Astrocyte of the spinal cord (primary cell): Measurements from ENCODE around the gene TMEM39A.

Source experiments
- DNase-seq: peaks from one replicate; pipeline ENCODE4 v3.0.0; 2011; ENCODE audit warnings: low read depth, low spot score
- H3K4me3 ChIP-seq: 2 replicates; pipeline ENCODE4 v1.5.1; 2011; ENCODE audit warnings: low read depth, mild to moderate bottlenecking, low read length, moderate library complexity
- in situ Hi-C: cut with HindIII; loops from 2 replicates; pipeline ENCODE4 v1.10.0; 2017; ENCODE audit warnings: low sequenced_read_pairs
- TF ChIP-seq, protein P1 (sequence below): IDR thresholded peaks from 2 replicates; pipeline ENCODE4 v1.5.1; 2012; ENCODE audit warnings: low read depth, mild to moderate bottlenecking, low read length, inconsistent platforms

Gene TMEM39A

GRCh38 chr3:119468041-119468440 lies 4.6 kb upstream of the TMEM39A start:
- DNase-seq: no peak
- TF ChIP-seq, protein P1, sequence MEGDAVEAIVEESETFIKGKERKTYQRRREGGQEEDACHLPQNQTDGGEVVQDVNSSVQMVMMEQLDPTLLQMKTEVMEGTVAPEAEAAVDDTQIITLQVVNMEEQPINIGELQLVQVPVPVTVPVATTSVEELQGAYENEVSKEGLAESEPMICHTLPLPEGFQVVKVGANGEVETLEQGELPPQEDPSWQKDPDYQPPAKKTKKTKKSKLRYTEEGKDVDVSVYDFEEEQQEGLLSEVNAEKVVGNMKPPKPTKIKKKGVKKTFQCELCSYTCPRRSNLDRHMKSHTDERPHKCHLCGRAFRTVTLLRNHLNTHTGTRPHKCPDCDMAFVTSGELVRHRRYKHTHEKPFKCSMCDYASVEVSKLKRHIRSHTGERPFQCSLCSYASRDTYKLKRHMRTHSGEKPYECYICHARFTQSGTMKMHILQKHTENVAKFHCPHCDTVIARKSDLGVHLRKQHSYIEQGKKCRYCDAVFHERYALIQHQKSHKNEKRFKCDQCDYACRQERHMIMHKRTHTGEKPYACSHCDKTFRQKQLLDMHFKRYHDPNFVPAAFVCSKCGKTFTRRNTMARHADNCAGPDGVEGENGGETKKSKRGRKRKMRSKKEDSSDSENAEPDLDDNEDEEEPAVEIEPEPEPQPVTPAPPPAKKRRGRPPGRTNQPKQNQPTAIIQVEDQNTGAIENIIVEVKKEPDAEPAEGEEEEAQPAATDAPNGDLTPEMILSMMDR: no peak
- in situ Hi-C loops: no loop called here
- H3K4me3 ChIP-seq: no peak overlapping the region

- DNase-seq: no peak
- H3K4me3 ChIP-seq: no peak overlapping the region
- in situ Hi-C loops: no loop called here
- TF ChIP-seq, protein P1: no peak
Measured at GRCh38 chr3:119457246-119457645, 6.2 kb downstream of the TMEM39A start.

DNA sequence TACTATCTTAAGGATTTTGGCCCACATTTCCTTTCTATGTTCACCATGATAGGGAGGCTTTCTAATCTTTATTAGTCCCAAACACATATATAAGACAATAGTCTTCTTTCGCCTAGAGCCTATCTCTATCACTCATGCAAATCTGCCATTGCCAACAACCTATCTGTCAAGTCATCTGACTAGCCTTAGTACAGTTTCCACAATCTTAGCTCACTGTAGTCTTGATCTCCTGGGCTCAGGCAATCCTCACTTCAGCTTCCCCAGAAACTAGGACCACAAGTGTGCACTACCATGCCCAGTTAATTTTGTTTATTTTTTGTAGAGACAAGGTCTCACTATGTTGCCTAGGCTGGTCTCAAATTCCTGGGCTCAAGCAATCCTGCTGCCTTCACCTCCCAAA lies 6.9 kb downstream of the TMEM39A start:
- in situ Hi-C loops: no loop called here
- TF ChIP-seq, protein P1: no peak
- DNase-seq: no peak
- no peak overlapping the region for H3K4me3 ChIP-seq

DNA sequence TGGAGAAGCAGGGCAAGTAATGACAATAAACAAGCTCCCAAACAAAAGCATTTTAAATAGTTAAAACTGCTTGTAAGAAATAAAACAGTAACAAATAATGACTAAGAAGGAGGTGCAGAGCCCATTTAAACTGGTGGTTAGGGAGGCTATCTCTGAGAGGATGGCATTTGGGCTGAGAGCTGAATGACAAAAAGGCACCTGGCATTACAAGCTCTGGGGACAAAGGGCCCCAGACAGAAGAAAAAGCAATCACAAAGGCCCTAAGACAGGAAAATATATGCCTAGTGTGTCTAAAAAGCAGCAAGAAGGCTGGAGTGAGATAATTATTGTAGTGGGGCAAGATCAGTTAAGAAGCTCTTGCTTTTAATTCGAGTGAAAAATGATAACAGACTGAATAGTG lies 9.6 kb downstream of the TMEM39A start:
- no peak overlapping the region for H3K4me3 ChIP-seq
- TF ChIP-seq, protein P1: no peak
- in situ Hi-C loops: no loop called here
- no peak for DNase-seq

DNA sequence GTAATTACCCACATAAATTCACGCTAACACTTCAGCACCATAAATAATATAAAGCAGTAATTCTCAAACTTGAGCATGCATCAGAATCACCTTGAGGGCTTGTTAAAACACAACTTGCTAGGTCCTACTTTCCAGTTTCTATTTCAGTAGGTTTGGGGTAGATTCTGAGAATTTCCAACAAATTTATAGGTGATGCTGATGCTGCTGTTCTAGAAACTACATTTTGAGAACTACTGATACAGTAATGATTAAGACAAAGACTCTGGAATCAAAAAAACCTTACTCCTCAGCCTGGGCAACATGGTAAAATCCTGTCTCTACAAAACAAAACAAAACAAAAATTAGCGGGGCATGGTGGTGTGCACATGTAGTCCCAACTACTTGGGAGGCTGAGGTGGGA lies 18.8 kb downstream of the TMEM39A start:
- no peak for DNase-seq
- TF ChIP-seq, protein P1: no peak
- H3K4me3 ChIP-seq: no peak overlapping the region
- in situ Hi-C loops: no loop called here

DNA sequence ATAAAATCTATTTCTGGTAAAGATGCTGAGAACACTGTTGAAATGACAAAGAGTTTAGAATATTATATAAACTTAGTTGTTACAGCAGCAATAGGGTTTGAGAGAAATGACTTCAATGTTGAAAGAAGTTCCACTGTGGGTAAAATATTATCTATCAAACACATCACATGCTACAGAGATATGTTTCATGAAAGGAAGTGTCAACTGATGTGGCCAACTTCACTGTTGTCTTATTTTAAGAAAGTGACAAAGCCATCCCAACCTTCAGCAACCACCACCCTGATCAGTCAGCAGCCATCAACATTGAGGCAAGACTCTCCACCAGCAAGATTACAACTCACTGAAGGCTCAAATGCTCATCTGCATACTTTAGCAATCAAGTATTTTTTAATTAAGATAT lies 20.2 kb downstream of the TMEM39A start:
- TF ChIP-seq, protein P1: no peak
- in situ Hi-C loops: no loop called here
- DNase-seq: no peak

GRCh38 chr3:119437691-119438258 lies 25.6 kb downstream of the TMEM39A start:
- H3K4me3 ChIP-seq: no peak overlapping the region
- no peak for DNase-seq
- in situ Hi-C loops: no loop called here
- TF ChIP-seq, protein P1: no peak

More for the DNA sequence above, 20.2 kb downstream of the TMEM39A start:
- H3K4me3 ChIP-seq: no peak overlapping the region
